OCI-M2 (cell line): ENCODE results near the gene KIF14.
"Not testable (repeated sequence)": the region's sequence is repeated elsewhere in the genome, so short reads cannot be mapped to it uniquely, and the experiment has no call there.

Experiments
- DNase-seq: peaks from one replicate; lab custom pipeline; 2025; ENCODE audit not compliant: unreplicated experiment; lab: John Stamatoyannopoulos, UW

KIF14 gene

GRCh38 chr1:200636681-200637080 is 16.1 kb upstream of the KIF14 start:
- DNase-seq, result no peak

DNA sequence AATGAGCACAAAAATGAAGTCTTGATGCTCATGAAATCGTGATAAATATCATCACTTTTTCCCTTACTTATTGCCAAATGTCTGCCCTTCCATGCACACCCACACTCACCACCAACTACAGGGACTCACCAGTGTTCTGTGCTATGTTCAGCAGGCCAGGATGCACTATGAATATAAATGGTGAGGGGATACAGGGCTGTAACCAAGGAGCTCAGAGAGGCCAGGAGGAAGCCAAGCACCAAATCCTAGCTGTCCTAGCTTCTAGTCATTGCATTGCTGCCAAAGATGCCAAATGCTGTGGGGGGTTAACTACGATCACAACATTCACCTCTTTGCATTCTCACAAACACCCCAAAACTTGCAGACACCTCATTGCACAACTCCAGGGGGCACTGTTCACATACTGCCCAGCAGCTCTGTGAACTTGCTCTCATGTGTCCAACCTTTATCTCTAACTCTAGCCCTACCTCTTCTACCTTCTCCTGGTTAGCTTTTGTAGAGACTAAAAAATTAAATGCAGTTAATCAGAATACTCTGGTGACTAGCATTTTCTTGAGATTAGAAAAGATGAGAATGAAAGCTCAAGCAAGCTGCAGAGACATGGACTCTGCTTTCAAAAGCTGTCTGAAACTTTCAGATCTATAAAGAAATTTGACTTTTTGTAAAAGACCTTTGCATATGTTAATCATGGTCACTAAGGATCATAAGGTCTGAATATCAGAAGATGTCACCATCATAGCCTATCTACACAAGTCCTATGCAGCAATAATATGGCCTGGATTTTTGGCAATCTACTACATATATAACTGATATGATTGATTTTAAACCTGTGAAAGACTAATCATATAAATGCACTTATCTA is 13.9 kb upstream of the KIF14 start:
- DNase-seq, result no peak

GRCh38 chr1:200631375-200631774 is 10.8 kb upstream of the KIF14 start:
- DNase-seq, result no peak

- DNase-seq, result not testable (repeated sequence)
Measured at GRCh38 chr1:200630515-200630899, 10.0 kb upstream of the KIF14 start.

GRCh38 chr1:200629876-200630514 is 9.4 kb upstream of the KIF14 start:
- DNase-seq, result no peak

DNA sequence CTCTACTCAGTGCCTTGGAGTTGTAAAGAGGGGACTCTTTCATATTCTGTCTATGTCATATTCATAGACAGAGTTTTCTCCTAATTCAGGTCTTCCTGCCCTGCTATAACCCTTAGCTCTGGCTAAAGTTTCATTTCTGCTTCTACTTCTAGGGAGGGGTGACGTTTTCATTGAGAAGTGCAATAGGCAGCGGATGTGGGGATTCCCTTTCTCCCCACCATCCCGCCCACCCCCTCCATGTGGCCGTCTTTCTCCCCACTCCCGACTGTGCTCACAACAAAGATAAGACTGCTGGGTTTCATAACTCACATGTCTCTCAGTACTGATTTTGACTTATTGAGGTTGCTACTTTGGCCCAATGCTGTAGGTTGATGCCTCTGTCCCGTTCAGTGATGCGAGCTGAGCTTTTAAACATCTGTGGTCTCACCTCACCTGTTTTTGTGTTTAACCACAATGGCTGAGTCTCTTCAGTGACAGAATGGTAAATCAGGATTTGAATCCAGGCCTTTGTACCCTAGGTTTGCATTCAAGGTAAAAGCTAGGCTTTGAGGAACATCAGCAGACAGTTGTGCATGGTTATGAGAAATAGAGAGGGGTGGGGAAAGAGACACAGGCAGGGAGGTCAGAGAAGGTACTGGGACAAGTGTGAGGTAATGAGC is 7.8 kb upstream of the KIF14 start:
- no peak for DNase-seq

- no peak for DNase-seq
Measured at GRCh38 chr1:200627575-200628222, 7.1 kb upstream of the KIF14 start.

- DNase-seq, result no peak
Measured at GRCh38 chr1:200626853-200627534, 6.4 kb upstream of the KIF14 start.

DNA sequence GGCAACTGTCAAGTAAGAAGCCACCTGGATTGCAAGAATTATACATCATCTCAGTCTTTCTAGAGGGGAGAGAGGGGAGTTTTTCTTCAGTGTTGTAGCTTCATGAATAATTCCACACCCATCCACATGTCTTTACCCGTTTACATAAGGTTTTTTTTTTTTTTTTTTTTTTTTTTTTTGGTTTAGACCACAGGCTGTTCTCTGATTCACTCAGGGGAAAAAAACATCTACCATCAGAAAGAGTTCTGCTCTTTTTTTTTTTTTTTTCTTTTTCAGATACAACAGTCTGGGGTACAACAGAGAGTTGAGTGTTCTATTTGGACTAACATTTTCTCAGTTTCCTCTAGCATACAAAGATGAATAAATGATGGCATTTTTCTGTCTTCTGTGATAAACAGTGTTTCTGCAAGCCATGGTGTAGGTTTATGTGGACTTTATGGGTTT is 4.9 kb upstream of the KIF14 start:
- no peak for DNase-seq

DNA sequence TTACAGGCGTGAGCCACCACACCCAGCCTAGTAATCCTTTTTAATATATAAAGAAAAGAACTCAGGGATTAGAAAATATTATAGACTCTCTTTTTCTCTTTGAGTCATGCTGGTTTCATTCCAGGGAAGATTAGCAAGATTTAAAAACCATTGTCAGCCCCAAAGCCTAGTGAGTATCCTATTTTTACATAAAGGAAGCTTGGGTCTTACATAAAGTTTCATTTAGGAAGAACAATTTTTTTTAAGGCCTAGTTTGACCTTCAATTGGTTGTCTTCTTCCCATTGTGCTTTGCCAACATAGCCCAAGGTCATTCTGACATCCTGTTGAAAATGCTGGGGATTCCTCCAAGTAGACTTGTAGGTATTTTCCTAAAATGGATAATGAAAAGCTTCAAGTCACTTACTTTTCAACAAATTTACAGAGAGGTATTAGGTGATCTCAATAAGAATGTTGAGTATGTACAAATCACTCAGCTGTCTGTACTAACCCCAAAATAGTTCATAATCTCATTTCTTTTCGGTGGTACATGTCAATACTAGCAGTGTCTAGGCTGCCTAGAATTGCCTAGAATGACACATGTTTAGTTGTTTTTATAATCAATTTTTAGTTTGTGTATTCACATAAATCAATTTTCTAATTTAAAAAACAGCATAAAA is 4.3 kb upstream of the KIF14 start:
- no peak for DNase-seq

DNA sequence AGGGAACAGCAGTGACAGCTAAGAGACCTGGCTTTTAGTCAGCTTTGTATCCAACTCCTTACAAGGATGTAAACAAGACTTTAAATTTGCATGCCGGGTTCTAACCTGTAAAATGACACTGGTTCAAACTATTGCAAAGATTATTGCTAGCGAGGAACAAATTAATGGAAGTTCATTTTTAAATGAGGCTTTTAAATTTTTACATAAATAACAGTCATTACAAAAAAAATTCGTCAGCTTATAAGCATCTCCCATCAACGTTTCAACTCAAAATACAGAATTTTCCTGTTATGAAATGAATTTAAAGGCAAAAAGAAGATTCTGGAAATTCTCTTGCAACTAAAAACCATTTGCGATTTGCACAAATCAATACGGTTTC is 668 bp downstream of the KIF14 start:
- DNase-seq, result no peak

DNA sequence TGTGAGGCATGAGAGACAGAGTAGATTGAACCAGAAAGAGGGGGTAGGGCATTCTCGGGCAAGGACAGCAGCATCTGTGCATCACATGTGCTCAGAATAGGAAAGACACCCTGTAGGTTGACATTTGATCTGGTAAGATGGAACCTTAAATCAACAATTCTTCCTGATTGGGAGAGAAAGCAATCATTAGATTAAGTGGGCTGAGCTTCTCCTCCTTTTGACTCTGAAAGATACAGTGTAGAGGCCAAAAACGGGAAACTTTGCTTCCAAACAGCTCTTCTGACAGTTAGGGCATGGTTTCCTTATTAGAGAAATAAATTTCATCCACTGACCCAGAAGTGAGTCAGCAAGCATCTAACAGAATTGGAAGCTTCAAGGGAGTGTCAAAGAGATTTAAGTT is 9.7 kb downstream of the KIF14 start:
- DNase-seq, result no peak

DNA sequence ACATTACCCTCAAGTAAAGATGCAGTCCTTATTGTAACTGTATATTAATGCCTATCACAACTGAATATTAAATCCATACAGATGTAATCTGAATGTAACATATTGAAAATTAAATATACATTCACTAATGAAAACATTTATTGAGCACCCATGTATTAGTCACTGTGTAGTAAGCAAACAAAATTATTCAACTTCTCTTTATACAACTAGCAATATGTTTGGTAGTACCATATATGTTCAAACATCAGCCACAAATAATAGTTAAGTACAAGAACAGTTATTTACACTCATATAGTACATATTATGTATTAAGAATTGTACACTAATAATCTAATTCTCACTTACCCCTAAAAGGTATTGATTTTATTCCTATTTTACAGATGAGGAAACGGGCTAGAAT is 17.9 kb downstream of the KIF14 start:
- no peak for DNase-seq

DNA sequence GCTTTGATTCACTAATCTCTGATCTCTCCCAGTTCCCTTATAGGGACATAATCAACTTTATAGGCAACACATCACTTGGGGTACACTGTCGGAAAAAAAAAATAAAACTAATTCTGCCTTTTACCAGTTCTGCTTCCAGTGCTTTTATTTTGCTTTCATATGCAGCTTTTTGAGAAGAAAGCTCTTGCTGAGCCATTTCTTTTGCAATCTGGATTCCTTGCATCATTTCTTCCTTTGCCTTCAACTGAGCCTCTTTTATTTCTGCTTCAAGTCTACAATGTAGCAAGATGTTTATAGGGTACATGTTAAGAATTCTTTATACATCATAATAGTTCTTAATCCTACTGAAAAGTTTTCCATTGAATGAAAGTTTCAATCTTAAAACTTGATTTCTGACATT is 30.6 kb downstream of the KIF14 start:
- DNase-seq, result no peak

GRCh38 chr1:200588698-200589097 is 31.9 kb downstream of the KIF14 start:
- no peak for DNase-seq

- DNase-seq, result no peak
Measured at GRCh38 chr1:200564319-200564718, 56.2 kb downstream of the KIF14 start.

DNA sequence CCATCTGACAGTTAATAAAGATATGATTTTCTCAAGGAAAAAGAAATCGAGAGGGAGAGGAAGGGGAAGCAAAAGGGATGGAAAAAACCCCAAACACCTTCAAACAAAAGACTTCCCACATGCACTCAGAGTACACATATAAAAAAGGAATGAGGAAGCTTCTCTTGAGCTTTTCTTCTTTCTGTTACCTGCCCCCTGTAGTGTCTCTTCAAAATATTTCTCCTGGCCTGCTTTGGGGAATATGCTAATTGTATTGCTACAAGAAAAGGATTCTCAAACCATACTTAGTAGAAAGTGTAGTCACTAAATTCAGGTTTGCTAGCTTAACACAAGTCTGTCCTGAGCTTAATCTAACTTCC is 58.7 kb downstream of the KIF14 start:
- DNase-seq, result no peak

- peak; percentile 4 for DNase-seq
Measured at GRCh38 chr1:200558866-200559459, 61.6 kb downstream of the KIF14 start.

GRCh38 chr1:200556002-200556401 is 64.5 kb downstream of the KIF14 start:
- no peak for DNase-seq

- DNase-seq, result not testable (repeated sequence)
Measured at GRCh38 chr1:200552737-200553136, 67.8 kb downstream of the KIF14 start.
